Epidermal melanocyte (primary cell): ENCODE data around the gene SDC1.

Experiments
- DNase-seq: peaks from one replicate; pipeline ENCODE4 v3.0.0; 2011; ENCODE audit warnings: low spot score; ENCODE audit not compliant: insufficient read length

SDC1 gene

DNA sequence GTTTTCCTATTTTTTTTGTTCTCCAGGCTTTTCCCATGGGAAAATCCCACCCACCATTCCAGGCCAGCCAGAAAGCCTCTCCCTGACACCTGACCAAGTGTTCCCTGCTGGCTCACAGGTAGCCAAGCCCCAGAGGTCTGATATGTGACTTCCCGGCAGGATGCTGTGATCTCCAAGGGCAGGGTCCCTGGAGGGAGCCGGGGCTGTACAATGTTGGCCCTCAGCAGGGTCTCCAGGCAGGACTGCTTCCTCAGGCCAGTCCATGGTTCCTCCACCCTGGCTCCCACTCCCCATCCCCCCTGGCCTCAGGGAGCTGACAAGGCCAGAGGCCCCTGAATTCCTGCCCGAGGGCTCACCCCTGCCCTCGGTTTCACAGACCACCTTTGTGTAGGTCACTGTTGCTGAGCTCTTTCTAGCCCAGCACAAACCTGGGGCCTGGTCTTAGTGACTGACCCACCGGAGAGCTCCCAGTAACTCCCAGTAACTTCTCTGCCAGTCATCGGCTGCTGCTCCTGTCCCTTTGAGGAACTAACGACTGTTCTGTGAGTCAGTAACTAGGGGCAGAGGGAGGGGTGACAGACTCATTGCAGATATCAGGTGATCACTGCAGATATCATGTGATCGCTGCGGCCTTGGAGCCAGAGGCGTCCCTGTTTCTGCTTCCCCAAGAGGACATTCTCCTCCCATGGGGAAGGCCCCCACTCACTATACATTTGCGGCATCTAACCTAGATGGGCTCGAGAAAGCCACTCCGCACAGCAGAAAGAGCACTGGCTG, 38.7 kb downstream of the SDC1 start:
- DNase-seq, result no peak

DNA sequence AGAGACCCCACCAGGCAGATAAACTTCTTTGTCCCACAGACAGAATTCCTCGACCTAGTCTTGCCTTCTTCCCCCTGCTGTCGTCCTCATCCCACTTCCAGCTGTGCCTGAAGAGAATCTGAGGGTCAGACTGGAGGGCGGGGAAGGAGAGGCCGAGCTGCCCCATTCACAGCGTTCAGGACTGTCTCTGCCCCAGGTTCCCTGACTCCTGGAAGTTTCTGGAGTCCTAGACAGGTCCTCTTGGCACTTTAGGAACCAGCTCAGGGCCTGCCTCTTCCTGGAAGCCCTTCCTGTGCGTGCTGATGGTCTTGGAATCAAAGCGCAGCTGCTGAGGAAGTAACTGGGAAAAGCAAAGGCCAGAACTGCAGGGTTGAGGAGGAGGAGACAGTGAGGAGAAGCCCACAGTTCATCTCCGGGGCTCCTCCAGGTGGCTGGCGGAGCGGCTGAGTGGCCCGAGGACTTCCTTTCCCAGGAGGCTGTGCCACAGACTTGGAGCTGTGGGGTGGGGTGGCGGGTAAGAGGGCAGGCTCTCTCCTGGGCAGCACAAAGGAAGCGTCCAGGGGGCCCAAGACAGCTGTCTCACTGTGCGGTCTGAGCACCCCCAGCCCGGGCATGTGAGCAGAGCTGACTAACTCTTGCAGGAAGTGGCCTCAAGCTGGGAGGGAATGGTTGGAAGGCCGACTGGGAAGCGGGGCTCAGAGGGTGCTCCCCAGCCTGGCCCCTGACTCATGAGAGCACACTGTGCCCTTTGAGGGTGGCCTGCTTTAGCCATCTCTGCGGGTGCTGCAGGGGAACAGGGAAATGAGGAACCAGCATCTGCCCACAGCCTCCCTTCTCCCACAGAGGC, 39.5 kb downstream of the SDC1 start:
- no peak for DNase-seq

DNA sequence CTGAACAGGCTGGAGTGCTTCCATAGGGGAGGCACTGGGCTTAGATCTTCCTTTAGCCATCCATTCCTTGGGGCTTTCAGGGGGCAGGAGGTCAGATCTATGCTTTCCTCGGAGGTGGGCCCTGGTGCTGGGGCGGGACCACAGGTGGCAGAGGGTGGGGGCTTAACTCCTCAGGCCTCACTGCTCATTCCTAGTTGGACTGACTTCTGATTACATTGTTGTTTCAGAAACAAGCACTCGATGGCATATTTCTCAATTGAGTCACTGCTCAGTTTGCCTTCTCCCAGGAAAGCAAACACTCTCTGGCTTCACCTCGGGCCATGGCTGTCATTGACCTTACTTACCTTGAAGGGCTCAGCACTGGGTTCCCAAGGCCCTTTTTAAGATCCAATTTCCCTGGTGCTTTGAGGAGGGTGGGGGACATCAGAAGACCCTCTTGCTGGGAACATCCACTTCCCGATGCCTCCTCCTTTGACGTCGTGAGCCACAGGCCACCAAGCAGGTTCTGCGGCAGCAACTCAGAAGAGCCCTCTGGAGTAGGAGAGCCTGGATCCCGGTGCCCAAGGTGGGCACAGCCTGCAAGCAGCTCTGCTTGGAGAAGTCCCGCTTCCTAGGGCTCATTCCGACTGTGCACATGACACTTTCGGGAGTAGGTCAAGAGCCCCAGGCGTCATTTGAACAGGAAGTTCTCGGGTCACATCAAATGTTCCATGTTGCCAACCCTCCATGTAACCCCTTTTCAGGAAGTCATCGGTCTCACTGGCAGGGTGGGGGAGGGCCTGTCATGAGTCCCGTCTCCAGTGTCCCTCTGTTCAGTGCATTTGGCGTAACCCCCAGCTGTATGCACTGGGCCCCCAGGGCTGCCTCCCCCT, 40.6 kb downstream of the SDC1 start:
- DNase-seq, result no peak

DNA sequence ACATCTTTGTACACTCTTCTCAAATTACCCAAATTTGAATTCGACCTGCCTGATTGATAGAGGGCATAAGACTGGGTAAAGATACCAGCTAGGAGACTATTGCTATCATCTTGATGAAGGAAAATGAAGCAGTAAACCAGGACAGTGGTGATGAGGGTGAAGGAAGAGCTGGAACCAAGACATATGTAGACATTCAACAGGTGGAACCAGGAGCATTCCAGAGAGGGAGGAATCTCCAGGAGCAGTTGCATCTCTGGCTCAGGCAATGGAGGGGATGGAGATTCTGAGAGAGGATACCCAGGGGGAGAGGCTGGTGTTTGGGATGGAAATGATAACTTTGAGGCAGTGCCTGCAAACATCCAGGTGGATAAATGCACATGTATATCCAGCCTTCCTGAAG, 41.6 kb downstream of the SDC1 start:
- DNase-seq, result no peak

DNA sequence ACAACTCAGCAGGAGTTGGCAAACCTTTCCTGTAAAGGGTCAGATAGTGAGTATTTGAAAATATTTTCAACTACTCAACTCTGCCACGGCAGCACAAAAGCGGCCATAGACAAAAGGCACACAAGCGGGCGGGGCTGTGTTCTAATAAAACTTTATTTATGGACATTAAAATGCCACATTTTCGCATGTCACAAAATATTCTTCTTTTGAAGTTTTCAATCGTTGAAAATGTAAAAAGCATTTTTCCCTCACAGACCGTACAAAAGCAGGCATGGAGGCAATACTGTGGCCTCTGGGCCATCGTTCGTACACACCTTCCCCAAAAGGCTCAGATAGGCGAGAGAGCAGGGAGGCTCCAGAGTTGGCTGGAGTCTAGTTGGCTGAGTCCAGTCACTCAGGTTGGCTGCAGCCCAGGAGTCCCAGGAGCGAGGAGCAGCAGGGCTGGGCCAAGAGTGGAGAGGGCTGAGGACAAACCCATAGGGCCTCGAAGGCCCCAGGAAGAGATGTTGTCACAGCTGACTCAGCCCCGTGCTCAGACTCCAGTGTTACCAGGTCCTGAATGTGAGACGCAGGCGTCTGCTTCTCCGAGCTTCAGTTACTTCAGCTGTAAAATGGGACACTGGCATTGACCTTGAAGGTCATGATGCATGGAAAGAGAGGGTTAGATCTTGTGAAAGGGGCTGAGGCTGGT, 42.5 kb downstream of the SDC1 start:
- no peak for DNase-seq

DNA sequence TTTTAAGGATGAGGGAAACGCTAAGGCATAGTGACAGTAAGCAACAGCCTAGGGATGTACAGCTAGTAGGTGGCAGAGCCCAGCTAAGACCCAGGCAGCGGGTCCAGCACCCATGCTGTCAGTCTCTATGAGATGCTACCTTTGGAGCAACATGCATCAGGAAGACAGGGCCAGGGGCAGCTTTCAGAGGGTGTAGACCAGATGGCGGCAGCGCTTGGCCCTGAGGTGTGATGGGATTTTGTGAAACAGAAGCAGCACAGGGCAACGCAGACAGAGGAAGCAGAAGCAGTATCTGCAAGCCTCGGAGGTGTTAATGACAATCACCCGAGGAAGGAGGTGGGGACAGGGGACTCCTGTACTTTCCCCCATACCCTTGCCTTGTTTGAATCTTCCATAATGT, 43.2 kb downstream of the SDC1 start:
- no peak for DNase-seq

GRCh38 chr2:20180676-20181648, 44.0 kb downstream of the SDC1 start:
- no peak for DNase-seq

GRCh38 chr2:20179755-20180594, 45.0 kb downstream of the SDC1 start:
- DNase-seq, result no peak

- DNase-seq, result no peak
Observed at GRCh38 chr2:20179466-20179754, 45.5 kb downstream of the SDC1 start.

DNA sequence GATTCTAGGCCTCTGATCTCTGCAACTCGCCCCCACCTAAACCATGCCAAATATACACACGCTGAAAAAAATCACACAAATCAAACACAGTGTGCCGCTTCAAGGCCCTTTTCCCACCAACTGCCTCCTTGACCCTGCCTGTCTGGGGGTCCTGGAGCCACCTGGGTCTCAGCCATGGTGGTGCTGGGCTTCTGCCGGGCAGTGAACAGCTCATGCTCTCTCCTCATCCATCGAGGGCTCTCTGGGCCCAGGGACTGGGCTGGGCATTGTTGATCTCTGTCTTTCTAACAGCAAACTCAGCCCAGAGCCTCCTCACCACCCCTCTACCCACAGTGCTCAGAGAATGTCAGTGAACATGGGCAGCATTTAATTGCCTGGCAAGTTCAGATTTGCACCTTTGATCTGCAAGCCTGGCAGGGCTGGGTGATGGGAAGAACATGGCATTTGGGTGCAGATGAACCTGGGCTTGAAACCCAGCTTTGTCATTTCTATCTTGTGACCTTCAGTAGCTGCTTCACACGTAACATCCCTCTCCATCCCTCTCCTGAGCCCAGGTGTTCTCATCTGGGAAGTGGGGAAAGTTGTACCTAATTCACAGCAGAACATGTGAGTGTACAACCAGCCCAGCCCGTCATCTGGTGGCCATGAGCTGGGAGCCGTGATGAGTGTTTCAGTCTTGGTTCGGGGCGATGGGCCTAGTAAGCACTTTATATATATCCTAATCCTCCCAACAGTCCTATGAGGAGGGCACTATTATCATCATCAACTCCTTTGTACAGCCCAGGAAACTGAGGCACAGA, 46.1 kb downstream of the SDC1 start:
- DNase-seq, result no peak

DNA sequence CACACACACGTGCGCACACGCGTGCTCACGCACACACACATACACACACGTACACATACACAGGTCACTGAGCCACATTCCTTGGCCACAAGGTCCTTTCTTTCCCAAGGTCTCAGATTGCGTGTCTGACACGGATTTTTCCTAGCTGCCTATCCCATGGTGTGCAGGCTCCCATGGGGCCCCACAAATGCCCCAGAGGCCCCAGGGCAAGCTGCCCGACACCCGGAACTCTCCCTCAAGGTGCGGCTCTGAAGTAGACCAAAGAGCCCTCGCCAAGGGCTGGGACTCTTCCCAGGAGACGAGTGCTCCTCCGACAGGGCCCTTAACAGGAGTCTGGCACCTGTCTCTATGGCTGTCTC, 46.7 kb downstream of the SDC1 start:
- DNase-seq, result no peak

- DNase-seq, result no peak
Observed at GRCh38 chr2:20177556-20178248, 47.2 kb downstream of the SDC1 start.

GRCh38 chr2:20176760-20177159, 48.2 kb downstream of the SDC1 start:
- no peak for DNase-seq

DNA sequence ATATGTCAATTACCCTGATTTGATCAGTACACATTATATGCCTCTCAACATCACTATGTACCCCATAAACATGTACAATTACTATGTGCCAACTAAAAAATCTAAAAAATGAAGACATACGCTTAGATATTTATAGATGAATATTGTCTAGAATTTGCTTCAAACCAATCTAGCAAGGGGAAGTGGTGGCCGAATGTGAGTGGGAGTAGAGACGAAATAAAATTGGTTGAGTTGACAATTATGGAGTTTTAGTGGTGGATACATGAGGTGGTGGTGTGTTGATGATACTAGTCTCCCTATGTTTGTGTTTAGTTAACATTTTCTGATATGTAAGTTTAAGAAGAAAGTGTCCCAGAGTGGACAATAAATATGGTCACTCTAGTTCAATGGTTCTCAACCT, 49.0 kb downstream of the SDC1 start:
- DNase-seq, result no peak

DNA sequence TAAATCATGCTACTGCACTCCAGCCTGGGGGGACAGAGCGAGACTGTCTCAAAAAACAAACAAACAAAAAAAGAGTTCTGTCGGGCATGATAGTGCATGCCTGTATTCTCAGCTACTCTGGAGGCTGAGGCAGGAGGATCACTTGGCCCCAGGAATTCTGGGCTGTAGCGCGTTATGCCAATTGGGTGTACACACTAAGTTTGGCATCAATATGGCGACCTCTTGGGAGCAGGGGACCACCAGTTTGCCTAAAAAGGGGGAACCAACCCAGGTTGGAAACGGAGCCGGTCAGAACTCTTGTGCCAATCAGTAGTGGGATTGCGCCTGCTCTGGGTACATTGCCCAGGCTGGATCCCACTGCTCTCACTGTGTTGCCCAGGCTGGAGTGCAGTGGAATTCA, 49.7 kb downstream of the SDC1 start:
- DNase-seq, result no peak

- DNase-seq, result no peak
Observed at GRCh38 chr2:20174410-20174809, 50.5 kb downstream of the SDC1 start.

- DNase-seq, result no peak
Observed at GRCh38 chr2:20173496-20174402, 51.2 kb downstream of the SDC1 start.
